HG03139 (cell line): Measurements from ENCODE around the gene GUK1.

Experiments
- ATAC-seq: cut with Tn5 transposase; IDR thresholded peaks from one replicate; pipeline ENCODE4 v1.9.1; 2021; ENCODE audit not compliant: unreplicated experiment

Gene GUK1

DNA sequence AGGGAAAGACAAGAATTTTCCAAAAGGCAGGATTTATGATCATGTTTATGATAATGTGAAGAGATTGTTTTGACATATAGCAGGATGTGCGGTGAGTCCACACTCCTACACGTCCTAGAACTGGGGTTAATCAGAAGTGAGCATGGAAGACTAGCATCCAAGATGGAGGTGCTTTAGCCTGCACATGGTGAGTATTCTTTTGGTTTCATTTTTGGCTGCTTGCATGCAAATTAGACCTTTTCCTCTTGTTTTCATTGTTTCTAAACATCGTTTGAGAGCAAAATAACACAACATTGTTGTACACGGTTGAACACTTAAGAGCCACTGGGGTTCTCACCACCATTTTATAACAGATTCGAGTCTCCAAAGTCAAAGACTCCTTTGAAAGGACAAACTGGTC, 14.9 kb upstream of the GUK1 start:
- ATAC-seq: no peak

DNA sequence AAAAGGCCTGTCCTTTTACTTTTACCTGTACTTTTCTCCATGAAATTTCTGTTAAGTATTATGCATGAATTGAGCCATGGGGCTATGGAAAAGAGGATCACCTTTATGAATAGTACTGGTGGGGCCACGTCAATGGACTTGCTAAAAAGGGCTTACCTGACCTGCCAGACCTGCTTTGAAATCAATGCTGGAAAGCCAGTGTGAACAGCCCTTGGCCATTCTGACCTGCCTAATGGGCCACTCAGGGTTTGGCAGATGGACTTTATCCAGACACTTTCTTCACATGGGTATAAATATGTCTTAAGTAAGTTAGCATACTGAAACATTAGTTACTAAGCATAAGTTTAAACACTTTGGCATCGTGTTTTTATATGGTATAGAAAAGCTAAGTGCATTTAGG, 8.3 kb upstream of the GUK1 start:
- no peak for ATAC-seq

DNA sequence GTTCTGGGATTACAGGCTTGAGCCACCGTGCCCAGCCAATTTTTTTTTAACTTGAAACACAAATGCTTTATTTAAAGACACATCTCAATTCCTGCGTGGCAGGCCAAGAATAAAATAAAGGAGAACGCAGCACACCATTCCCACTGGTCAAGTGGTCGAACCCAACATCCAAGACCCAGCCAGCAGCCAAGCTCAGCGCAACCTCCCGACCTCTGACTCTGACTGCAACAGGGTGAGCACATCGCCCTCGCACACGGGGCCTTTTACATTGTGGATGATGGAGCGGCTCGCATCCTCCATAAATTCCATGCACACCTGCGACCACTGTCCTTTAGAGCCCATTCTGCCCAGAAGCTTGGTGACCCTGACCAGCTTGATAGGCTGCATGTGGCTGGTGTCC, 5.5 kb upstream of the GUK1 start:
- ATAC-seq: no peak

DNA sequence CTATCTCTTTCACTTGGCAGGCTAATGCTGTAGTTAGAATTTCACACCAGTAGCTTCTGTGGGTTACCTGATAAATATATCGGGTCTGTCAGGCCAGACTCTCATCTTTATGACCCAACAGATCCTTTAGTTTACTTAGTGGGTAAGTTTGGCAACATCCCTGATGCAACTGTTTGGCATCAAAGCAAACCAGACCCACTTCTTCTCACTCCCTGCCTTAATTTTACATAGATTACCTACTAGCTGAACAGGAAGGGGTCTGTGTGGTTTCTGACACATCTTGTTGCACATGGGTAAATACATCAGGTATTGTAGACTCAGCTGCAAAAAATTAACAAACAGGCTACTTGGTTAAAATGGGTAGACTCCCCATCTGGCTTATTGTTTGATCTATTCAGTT, 3.2 kb upstream of the GUK1 start:
- ATAC-seq: no peak

DNA sequence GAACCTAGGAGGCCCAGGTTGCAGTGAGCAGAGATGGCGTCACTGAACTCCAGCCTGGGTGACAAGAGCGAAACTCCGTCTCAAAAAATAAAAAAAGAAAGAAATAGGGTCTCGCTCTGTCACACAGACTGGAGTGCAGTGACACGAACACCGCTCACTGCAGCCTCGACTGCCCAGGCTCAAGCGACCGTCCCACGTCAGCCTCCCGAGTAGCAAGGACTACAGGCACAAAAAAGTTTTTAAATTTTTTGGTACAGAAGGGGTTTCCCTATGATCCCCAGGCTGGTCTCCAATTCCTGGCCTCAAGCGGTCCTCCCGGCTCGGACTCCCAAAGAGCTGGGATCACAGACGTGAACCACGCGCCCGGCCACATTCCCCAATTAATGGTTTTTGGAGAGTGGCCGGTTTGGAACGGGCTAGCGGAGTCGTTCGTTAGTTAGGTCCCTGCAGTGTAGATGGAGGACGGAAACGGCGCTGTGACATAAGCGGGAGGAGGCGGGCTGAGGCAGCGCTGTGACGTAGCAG, 611 bp upstream of the GUK1 start:
- ATAC-seq: no peak

DNA sequence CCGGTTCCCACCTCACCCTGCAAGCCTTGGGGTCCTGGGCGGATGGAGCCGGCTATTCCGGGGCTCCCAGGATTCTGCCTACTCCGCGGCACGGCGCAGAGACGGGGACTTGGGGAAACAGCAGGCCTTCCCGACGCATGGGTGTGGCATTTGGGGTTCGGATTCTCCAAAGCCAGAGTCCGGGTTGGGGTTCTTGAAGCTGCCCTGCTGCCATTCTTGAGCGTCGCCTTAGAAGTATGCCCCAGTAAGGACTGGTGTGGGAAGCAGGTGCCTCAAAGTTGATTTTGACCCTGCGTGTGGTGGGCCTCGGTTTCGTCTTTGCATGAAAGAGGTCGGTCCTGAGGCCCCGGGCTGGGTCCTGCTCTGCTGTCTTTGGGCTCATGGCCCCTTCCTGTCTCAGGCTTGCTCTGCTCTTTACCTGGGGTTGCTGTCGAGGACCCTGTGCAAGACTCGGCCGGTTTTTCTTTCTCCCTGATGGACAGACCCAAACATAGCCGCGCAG, 696 bp downstream of the GUK1 start:
- ATAC-seq: no peak

DNA sequence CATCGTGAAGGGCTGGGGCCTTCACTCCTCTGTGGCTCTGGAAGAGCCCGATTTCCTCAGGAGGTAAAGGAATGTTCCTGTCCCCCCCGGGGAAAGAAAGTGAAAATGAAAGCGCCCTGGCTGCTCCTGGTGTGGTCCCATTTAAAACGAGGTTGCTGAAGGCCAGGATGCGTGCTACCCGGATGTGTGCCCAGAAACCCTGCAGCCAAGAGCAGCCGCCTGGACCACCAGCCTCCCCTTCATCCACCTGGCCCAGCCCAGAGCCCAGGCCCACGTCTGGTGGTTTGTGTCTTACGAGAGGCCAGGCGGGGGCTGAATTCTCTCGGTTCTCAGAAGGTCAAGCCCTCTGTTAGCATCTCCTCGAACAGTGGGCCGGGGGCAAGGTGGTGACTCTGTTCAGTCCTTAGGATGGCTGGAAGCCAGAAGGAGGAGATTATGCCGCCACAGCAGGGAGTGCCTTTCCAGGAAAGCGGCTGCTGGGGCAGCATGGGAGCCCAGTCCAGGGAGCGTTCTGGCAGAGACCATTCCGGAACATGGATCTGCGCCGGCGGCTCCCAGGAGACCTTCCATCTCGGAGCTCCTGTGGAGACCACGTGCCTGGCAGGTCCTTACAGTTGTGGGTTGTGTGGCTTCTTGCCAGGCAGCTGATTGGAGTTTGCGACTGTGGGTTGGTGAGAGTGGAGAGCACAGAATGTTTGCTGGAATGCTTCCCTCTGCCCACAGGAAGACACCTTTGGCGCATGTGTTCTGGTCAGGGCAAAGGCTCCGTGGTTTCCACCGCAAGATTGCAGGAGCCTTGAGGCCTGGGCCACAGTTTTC, 1.4 kb downstream of the GUK1 start:
- ATAC-seq: no peak

DNA sequence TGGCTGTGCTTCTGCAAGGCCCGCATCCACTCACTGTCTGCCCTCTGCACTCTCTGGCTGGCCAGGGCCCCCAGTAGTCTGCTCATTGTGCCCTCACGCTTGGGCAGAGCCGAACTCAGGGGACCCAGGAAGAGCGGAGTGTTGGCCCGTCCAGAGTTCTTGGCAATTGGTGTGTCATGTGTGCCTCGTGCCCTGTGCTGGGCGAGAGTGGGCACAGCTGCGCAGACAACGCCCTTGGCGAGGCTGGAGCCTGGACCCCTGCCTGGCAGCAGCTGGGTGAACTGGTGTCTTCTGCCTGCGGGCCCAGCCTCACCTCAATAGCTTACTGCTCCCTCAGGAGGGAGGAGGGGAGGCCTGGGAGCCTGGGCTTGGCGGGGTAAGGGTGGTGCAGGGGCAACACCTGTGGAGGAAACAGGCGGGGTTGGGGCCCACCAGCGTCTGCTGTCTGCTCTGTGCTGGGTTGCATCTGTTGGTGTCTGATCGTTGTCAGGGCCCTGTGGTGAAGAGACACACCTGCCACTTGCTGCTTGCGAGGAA, 2.1 kb downstream of the GUK1 start:
- no peak for ATAC-seq

DNA sequence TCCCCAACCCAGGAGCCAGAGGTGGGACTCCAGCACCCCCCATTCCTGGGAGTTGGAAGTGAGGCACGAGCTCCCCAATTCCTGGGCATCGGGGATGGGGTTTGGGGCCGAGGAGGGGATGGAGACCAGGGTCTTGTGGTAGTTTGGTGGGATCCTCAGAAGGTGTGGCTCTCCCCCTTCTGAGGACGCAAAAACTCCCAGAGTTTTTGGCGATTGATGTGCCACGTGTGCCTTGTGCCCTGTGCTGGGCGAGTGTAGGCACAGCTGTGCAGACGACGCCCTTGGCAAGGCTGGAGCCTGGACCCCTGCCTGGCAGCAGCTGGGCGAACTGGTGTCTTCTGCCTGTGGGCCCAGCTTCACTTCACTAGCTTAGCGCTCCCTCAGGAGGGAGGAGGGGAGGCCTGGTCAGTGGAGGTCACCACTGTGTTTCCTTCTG, 2.6 kb downstream of the GUK1 start:
- ATAC-seq: no peak

DNA sequence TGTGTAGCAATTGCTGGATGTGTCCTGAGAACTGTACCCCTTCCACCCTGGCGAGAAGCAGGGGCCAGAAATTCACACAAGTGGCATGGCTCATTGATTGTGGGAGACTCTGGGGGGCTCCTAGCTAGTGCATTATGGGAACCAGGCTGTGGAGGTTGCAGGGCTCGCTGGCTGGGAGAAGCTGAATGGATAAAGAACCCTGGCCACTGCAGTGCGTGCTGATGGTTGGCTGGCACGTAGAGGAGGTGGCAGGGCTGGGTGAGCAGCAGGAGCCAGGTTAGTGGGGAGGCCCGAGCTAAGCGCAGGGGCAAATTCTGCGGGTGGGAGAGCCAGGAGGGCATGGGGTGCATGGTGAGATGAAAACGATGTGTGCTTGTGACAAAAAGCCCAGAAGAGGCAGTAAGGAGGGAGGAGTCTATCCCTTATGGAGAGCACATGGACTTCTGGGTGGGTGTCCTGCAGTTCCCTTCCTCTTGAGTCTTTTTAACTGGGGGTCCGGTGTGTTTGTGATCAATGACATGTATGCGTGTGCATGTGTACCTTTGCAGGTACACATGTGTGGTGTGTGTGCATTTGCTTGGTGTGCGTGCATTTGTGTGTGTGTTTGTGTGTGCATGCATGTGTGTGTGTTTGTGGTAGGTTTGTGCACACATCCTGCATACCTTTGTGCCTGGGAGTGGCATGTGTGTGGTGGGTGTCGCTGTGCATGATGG, 3.6 kb downstream of the GUK1 start:
- ATAC-seq: no peak

DNA sequence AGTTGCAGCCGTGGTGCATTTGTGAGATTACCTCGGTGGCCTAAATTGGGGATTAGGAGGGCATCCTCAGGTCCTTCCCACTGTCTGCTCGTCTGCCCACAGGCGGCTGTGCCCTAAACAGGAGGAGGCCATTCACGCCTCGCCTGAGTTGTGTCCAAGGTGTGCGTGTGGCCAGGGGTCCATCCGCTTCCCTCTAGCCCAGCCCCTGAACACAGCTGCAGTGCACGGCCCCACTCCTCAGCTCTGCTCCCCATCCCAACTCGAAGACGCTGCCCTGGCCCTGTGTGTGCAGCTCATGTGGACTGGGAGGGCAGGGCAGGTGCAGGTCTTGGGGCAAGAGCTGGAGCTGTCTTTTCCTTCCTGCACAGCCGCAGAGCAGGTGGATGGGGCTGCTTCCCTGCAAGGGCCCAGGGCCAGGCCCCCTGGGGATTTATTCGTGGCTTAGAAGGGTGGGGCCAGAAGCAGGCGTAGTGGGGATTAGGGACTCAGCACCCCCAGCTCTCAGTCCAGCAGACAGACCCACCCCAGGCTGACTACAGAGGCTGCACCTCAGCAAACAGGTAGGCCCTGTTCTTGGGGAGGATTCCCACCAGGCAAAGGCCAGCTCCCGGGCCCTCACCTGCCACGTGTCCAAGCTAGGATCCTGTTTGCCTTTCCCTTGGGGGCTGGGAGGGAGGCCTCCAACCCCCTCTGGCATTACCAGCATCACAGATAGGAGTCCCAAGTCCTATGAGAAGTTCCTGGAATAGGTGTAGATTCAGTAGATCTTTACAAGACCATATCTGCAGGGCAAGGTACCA, 4.3 kb downstream of the GUK1 start:
- ATAC-seq: no peak

DNA sequence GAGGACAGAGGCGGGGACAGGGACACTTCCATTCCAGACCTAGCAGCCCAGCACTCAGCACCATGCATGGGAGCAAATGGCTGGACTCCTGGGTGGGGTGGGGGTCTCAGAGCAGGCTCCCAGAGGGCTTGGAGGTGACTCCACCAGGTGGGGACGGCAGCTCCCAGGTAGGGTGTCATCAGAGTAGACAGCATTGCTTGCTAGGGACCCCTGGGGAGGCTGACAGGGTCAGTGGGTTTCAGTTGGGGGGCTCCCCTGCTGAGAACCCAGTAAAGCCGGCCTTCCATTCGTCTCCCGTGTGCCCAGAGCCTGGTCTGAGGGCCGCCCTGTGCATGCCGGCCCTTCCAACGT, 4.9 kb downstream of the GUK1 start:
- no peak for ATAC-seq

DNA sequence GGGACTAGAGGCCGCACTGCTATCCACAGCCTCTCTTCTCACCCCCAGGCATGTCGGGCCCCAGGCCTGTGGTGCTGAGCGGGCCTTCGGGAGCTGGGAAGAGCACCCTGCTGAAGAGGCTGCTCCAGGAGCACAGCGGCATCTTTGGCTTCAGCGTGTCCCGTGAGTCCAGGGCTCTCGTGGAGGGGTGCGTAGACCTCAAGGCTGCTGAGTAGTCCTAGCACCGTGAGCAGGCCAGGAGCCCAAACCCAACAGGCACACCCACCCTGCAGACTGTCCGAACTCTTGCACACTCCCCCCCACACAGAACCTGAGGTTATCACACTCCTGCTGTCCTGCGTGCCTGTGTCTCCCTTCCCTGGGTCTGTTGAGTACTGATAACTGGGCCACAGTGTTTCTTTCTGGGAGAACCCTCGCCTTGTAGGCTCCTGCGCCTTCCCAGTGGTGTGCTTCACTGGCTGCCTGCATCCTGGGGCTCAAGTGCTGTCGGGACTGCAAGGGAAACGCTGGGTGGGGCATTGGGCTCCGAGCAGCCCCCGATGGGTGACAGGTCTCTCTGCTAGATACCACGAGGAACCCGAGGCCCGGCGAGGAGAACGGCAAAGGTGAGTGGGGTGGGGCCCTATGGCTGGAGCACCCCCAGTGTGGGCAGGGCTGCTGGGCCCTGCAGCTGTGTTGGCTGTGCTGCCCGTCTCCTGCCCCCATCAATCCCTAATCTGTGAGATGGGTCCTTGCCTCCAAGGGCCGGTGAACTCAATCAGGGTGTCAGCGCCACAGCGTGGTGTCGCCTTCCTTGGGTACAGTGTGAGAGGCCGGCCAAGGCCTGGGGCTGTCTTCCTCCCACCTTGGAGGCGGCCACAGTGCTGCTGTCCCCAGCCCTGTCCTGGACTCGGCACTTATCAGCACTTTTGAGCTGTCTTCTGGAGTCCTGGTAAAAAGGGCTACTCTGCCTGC, 5.7 kb downstream of the GUK1 start:
- ATAC-seq: no peak

DNA sequence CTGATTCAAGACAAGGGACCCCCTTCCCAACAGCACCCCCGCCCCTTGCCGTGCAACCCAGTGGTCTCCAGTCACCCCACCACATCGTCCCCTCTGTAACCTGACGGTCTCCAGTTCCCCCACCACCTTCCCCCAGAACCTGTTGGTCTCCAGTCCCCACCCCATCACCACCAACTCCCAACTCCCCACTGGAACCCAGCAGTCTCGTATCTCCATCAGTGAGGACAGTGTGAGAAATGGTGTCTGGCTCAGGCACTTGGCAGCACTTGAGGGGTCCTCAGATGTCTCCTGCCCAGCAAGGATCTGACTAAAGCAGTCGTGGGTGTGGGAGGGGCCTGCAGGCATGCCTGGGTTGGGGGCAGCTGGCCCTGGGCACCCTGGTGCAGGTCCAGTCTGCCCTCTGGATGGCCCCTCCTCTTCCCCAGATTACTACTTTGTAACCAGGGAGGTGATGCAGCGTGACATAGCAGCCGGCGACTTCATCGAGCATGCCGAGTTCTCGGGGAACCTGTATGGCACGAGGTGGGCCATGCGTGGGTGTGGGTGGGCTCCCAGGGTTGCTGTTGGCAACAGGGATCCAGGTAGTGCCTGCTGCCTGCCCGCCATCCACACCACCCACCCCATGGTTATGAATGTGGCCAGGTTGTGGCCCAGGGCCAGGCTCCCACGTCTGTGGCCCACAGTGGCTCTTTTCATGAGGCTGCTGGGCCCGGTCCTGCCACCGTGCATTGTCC, 6.5 kb downstream of the GUK1 start:
- ATAC-seq: no peak

DNA sequence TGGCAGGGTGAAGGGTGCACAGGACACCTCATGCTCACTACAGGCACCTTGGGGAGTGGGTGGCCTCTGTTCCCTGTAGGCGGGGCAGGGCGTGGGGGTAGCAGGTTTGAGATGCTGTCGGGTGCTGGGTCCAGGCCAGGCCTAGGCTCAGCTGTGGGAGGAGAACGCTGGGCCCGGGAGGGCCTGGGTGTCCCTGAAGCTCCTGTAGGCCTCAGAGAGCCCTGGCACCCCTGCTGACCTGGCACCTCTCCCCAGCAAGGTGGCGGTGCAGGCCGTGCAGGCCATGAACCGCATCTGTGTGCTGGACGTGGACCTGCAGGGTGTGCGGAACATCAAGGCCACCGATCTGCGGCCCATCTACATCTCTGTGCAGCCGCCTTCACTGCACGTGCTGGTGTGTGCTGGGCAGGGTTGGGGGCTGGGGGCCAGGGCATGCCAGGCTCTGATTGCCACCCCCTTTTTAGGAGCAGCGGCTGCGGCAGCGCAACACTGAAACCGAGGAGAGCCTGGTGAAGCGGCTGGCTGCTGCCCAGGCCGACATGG, 7.1 kb downstream of the GUK1 start:
- ATAC-seq: no peak

DNA sequence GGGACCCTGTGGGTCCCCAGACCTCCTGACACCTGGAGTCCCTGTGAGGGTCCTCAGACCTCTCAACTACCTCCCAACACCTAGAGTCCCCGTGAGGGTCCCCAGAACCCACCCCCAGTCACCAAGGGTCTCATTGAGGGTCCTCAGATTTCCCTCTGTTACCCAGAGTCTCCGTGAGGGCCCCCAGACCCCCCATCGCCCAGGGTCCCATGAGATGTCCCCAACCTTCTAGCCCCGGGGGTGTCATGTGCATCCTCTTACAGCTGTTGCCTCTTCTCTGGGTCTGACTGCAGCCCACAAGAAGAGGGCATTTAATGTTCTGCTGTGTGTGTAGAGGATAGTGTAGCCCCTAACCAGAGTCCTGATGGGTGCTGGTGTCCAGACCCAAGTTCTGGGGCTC, 7.7 kb downstream of the GUK1 start:
- no peak for ATAC-seq

DNA sequence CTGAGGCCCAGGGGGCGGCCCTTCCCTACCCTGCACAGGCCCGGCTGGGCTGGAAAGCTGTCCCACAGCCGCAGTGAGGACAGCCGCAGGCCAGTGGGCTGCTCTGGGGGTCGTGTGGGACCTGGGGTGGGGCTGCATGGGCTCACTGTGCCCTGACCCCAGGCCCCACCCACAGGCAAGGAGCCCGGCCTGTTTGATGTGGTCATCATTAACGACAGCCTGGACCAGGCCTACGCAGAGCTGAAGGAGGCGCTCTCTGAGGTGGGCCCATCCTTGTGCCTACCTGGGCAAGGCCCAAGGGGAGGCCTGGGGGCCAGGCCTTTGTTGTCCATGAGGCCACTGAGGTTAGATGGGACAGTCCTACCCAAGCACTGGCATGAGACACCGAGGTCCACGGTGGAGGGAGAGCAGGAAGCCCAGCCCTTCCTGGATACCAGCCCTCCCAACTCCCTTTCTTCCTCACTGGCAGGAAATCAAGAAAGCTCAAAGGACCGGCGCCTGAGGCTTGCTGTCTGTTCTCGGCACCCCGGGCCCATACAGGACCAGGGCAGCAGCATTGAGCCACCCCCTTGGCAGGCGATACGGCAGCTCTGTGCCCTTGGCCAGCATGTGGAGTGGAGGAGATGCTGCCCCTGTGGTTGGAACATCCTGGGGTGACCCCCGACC, 8.2 kb downstream of the GUK1 start:
- no peak for ATAC-seq

DNA sequence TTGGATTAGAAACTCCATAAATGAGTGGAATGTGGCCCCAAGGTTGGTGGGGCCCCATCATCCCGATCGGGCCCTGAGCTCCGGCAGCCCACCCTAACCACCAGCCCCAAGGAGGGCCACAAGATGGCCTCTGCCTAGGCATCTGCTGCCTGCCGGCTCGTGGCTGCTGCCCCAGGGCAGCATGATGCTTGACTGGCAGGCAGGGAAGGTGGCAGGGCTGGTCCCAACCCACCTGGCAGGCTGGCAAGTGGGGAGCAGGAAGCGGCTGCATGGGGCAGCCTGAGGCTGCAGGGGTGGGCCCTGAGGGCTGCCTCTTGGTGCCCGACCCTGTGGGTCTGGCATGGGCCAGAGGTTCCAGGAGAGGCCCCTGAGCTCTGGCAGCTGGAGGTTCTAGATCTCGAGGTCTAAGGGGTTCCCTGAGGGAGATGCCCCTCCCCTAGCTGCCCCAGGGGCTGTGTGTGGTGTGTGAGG, 8.9 kb downstream of the GUK1 start:
- ATAC-seq: no peak
